Measurements from ENCODE around the gene DGKD.

- no peak for TF ChIP-seq CTCF (IDR thresholded peaks at IDR 0.05)
- TF ChIP-seq POLR2A (IDR thresholded peaks at IDR 0.05): no peak
These were observed 60.7 kb downstream of the DGKD start for GRCh38 chr2:233414777-233415570.
